ENCODE results near the gene GALR3.

The GALR3 gene

DNA sequence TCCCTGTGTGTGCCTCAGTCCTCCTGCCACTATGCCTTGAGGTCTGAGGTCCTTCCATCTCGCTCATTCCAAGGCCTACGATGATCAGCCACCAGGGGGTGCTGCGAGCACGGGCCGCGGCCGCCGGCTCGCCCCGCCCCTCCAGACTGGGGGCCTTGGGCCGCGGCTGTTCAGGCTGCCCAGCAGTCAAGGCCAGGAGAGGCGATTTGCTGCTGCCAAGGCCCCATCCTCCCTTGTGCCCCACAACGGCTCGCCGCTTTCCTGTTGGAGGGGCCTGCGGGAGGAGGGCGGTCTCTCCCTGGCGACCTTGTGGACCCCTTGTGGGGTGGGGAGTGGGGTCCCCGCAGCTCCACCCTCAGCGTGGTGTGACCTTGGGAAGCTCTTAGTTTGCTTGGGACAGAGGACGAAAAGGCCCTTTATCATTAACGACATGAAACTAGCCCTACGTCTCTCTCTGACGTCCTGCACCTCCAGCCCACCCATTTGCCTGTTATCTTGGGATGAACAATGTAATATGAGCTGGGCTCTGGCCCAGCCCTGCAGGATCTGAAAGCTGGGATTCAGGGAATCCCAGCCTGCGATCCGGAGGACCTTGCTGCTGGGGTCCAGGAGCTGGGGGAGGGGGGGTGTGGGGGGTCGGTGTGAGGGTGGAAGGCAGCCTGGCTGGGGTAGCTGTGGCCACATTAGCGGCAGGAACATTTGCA, 5.3 kb upstream of the GALR3 start (continued):
- no peak for TF ChIP-seq ZNF280C (tag by site-specific recombination; IDR thresholded peaks at IDR 0.05)
- no peak; the same call in 1 of the 2 replicates for TF ChIP-seq BCL11A (tag by site-specific recombination; IDR thresholded peaks at IDR 0.05; ENCODE audit: low read depth)
- TF ChIP-seq ZNF214 (tag by site-specific recombination; IDR thresholded peaks at IDR 0.05; ENCODE audit: borderline replicate concordance), result no peak
- TF ChIP-seq ZNF624 (tag by site-specific recombination; IDR thresholded peaks at IDR 0.05), result no peak
- no peak for TF ChIP-seq IKZF3 (tag by site-specific recombination; IDR thresholded peaks at IDR 0.05)
- TF ChIP-seq, protein P1, sequence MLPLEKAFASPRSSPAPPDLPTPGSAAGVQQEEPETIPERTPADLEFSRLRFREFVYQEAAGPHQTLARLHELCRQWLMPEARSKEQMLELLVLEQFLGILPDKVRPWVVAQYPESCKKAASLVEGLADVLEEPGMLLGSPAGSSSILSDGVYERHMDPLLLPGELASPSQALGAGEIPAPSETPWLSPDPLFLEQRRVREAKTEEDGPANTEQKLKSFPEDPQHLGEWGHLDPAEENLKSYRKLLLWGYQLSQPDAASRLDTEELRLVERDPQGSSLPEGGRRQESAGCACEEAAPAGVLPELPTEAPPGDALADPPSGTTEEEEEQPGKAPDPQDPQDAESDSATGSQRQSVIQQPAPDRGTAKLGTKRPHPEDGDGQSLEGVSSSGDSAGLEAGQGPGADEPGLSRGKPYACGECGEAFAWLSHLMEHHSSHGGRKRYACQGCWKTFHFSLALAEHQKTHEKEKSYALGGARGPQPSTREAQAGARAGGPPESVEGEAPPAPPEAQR (tag by site-specific recombination; IDR thresholded peaks at IDR 0.05), result no peak
- TF ChIP-seq ZNF416 (tag by site-specific recombination; IDR thresholded peaks at IDR 0.05), result no peak
- TF ChIP-seq, protein P2, sequence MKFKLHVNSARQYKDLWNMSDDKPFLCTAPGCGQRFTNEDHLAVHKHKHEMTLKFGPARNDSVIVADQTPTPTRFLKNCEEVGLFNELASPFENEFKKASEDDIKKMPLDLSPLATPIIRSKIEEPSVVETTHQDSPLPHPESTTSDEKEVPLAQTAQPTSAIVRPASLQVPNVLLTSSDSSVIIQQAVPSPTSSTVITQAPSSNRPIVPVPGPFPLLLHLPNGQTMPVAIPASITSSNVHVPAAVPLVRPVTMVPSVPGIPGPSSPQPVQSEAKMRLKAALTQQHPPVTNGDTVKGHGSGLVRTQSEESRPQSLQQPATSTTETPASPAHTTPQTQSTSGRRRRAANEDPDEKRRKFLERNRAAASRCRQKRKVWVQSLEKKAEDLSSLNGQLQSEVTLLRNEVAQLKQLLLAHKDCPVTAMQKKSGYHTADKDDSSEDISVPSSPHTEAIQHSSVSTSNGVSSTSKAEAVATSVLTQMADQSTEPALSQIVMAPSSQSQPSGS (tag by site-specific recombination; IDR thresholded peaks at IDR 0.05; ENCODE audit: low read depth), result no peak
- TF ChIP-seq ZNF221 (tag by site-specific recombination; IDR thresholded peaks at IDR 0.05; ENCODE audit: borderline replicate concordance), result no peak
- TF ChIP-seq, protein P3, sequence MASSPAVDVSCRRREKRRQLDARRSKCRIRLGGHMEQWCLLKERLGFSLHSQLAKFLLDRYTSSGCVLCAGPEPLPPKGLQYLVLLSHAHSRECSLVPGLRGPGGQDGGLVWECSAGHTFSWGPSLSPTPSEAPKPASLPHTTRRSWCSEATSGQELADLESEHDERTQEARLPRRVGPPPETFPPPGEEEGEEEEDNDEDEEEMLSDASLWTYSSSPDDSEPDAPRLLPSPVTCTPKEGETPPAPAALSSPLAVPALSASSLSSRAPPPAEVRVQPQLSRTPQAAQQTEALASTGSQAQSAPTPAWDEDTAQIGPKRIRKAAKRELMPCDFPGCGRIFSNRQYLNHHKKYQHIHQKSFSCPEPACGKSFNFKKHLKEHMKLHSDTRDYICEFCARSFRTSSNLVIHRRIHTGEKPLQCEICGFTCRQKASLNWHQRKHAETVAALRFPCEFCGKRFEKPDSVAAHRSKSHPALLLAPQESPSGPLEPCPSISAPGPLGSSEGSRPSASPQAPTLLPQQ (tag by site-specific recombination; IDR thresholded peaks at IDR 0.05), result 0 out of 2 replicates have a peak, but pooled peaks have one; percentile 52
- TF ChIP-seq ZNF555 (tag by site-specific recombination; conservative IDR thresholded peaks at IDR 0.05), result no peak
- TF ChIP-seq ZNF701 (tag by site-specific recombination; IDR thresholded peaks at IDR 0.05), result no peak
- no peak for TF ChIP-seq ZFHX2 (tag by site-specific recombination; conservative IDR thresholded peaks at IDR 0.05)
- TF ChIP-seq GLIS2 (tag by site-specific recombination; IDR thresholded peaks at IDR 0.05), result peak; percentile 96
- TF ChIP-seq, protein P4, sequence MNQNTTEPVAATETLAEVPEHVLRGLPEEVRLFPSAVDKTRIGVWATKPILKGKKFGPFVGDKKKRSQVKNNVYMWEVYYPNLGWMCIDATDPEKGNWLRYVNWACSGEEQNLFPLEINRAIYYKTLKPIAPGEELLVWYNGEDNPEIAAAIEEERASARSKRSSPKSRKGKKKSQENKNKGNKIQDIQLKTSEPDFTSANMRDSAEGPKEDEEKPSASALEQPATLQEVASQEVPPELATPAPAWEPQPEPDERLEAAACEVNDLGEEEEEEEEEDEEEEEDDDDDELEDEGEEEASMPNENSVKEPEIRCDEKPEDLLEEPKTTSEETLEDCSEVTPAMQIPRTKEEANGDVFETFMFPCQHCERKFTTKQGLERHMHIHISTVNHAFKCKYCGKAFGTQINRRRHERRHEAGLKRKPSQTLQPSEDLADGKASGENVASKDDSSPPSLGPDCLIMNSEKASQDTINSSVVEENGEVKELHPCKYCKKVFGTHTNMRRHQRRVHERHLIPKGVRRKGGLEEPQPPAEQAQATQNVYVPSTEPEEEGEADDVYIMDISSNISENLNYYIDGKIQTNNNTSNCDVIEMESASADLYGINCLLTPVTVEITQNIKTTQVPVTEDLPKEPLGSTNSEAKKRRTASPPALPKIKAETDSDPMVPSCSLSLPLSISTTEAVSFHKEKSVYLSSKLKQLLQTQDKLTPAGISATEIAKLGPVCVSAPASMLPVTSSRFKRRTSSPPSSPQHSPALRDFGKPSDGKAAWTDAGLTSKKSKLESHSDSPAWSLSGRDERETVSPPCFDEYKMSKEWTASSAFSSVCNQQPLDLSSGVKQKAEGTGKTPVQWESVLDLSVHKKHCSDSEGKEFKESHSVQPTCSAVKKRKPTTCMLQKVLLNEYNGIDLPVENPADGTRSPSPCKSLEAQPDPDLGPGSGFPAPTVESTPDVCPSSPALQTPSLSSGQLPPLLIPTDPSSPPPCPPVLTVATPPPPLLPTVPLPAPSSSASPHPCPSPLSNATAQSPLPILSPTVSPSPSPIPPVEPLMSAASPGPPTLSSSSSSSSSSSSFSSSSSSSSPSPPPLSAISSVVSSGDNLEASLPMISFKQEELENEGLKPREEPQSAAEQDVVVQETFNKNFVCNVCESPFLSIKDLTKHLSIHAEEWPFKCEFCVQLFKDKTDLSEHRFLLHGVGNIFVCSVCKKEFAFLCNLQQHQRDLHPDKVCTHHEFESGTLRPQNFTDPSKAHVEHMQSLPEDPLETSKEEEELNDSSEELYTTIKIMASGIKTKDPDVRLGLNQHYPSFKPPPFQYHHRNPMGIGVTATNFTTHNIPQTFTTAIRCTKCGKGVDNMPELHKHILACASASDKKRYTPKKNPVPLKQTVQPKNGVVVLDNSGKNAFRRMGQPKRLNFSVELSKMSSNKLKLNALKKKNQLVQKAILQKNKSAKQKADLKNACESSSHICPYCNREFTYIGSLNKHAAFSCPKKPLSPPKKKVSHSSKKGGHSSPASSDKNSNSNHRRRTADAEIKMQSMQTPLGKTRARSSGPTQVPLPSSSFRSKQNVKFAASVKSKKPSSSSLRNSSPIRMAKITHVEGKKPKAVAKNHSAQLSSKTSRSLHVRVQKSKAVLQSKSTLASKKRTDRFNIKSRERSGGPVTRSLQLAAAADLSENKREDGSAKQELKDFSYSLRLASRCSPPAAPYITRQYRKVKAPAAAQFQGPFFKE (tag by site-specific recombination; IDR thresholded peaks at IDR 0.05; ENCODE audit: borderline replicate concordance), result no peak
- no peak for TF ChIP-seq YY1 (tag by site-specific recombination; IDR thresholded peaks at IDR 0.05)
- TF ChIP-seq KLF9 (tag by site-specific recombination; IDR thresholded peaks at IDR 0.05; ENCODE audit: low read depth), result peak; percentile 90
- no peak for TF ChIP-seq REPIN1 (tag by site-specific recombination; IDR thresholded peaks at IDR 0.05; ENCODE audit: low read depth)
- TF ChIP-seq ZNF596 (tag by site-specific recombination; IDR thresholded peaks at IDR 0.05), result no peak
- no peak for TF ChIP-seq ZNF132 (tag by site-specific recombination; IDR thresholded peaks at IDR 0.05; ENCODE audit: borderline replicate concordance)
- TF ChIP-seq ZNF658 (tag by site-specific recombination; IDR thresholded peaks at IDR 0.05), result no peak
- TF ChIP-seq ZNF654 (tag by site-specific recombination; IDR thresholded peaks at IDR 0.05; ENCODE audit: low read depth), result peak; percentile 83
- TF ChIP-seq HIC1 (tag by site-specific recombination; IDR thresholded peaks at IDR 0.05), result no peak

Measured in HEK293 (cell line).